D721Med (cell line): ENCODE data around the gene RPGRIP1.

Experiments
- DNase-seq: peaks from one replicate; pipeline ENCODE4 v3.0.0; 2011; ENCODE audit warnings: low spot score; ENCODE audit not compliant: insufficient read length
- FAIRE-seq: peaks from 2 replicates; lab custom pipeline; 2011; peaks lifted over from hg19 to GRCh38; lab: Jason Lieb, UNC
- TF ChIP-seq, protein P1 (sequence below): IDR thresholded peaks from 2 replicates; pipeline ENCODE4 v1.5.1; 2012; ENCODE audit warnings: mild to moderate bottlenecking, control low read depth; ENCODE audit not compliant: insufficient read depth; ENCODE audit errors: missing control alignments

RPGRIP1 gene

DNA sequence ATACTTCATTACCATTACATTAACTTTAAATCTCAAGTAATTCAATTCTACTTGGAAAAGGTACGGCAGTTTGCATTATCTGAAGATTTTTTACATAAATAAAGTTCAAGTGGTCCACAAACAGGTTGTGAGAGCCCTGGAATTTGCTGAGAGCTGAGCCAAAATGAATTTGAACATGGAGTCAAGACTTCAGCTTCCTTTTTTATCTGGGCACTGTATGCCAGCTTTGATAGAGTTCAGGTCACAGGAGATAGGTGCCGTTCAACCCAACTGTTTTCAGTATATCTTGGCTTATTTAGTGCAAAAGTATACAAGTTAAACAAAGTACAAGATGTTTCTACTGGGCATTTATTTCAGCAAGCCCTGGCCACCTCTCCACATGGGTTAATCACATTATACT lies 39.5 kb upstream of the RPGRIP1 start:
- DNase-seq (no peak), FAIRE-seq (no peak)
- TF ChIP-seq, protein P1, sequence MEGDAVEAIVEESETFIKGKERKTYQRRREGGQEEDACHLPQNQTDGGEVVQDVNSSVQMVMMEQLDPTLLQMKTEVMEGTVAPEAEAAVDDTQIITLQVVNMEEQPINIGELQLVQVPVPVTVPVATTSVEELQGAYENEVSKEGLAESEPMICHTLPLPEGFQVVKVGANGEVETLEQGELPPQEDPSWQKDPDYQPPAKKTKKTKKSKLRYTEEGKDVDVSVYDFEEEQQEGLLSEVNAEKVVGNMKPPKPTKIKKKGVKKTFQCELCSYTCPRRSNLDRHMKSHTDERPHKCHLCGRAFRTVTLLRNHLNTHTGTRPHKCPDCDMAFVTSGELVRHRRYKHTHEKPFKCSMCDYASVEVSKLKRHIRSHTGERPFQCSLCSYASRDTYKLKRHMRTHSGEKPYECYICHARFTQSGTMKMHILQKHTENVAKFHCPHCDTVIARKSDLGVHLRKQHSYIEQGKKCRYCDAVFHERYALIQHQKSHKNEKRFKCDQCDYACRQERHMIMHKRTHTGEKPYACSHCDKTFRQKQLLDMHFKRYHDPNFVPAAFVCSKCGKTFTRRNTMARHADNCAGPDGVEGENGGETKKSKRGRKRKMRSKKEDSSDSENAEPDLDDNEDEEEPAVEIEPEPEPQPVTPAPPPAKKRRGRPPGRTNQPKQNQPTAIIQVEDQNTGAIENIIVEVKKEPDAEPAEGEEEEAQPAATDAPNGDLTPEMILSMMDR = no peak

DNA sequence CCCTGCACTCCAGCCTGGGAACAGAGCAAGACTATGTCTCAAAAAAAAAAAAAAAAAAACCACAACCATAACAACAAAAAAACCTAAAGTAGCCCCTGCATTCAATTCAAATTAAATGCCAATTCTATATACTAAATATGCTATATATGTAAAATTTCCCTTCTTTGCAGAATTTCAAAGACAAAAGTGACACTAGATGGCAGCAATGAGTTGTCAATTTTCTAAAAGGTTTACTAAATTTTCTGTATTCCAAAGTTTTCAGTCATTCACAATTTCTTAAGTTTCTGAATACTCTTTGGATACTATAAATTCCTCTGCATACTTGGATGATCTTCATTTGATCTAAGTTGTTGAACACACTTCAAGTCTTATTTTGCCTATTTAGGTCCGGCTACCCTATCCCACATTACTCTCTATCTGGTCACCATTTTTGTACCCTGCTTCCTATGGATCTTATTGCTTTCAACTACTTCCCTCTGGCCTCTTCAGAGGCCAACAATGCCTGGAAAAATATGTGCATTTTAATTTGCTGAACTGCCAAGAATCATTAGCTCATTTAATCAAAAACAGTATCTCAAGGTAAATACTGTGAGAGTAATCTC lies 38.6 kb upstream of the RPGRIP1 start:
- TF ChIP-seq, protein P1 = peak; percentile 37
- FAIRE-seq = no peak
- no peak for DNase-seq

DNA sequence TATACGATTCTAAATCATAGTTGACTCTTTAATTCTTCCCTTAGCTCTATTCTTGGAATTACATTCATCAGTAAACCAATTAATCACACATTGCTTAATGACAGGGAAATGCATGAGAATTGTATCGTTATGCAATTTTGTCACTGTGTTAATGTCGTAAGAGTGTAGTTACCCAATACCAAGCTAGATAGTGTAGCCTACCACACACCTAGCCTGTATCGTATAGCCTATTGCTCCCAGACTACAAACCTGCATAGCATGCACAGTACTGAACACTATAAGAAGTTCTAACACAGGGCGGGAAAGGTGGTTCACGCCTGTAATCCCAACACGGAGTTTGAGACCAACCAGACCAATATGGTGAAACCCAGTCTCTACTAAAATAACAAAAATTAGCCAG lies 35.3 kb upstream of the RPGRIP1 start:
- DNase-seq = no peak
- FAIRE-seq = no peak

DNA sequence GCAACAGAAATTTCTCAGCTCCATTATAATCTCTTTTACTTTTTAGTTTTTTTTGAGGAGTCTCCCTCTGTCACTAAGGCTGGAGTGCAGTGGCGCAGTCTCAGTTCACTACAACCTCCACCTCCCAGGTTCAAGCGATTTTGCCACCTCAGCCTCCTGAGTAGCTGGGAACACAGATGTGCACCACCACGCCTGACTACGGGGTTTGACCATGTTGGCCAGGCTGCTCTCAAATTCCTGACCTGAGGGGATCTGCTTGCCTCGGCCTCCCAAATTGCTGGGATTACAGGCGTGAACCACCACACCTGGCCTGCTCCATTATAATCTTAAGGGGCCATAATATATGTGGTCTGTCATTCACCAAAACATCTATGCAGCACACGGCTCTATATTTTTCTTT lies 34.1 kb upstream of the RPGRIP1 start:
- FAIRE-seq = no peak

More for the DNA sequence above, 35.3 kb upstream of the RPGRIP1 start:
- TF ChIP-seq, protein P1 = no peak

DNA sequence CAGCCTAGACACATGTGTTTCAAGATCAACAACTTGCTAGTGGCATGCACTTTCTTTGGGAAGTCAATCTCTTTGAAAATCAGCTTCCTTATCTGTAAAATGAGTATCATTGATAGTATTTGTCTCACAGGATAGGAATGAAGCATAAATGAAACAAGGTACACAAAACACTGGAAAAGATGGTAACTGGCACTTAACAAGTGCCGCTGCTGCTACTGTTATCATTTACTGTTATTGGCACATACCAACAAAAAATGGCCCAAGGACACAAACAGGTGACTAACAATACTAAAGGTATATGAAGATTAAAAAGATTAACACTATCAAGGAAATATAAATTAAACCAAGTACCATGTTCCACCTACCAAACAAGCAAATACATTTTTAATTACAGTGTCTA lies 31.5 kb upstream of the RPGRIP1 start:
- FAIRE-seq (no peak), DNase-seq (no peak)
- TF ChIP-seq, protein P1 = no peak

More for the DNA sequence above, 34.1 kb upstream of the RPGRIP1 start:
- DNase-seq = no peak
- TF ChIP-seq, protein P1 = no peak

DNA sequence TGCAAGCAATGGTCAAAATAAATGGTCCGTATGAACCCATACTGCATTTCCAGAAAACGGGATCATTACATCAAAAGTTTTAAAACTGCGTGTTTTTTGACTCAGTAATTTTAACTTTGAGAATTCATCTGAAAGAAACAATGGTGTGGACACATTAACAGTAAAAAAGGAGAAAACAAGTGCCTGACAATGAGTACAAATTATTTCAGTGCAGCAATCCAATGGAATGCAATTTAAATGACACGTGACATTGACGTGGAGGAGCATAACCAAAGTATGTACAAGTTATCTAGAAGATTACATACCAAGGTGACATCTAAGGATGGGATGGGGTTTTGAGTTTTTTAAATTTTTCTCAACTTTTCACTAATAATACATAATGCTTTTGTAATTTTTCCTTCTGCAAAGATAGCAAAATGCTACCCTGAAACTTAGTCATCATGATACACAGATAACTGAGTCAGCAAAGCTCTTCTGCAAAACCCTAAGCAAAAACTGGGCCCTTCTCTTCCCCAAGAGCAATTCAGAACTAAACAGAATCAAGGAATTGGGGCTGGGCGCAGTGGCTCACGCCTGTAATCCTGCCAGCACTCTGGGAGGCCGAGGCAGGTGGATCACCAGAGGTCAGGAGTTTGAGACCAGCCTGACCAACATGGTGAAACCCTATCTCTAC lies 31.0 kb upstream of the RPGRIP1 start:
- TF ChIP-seq, protein P1 = no peak
- no peak for FAIRE-seq
- DNase-seq = no peak

DNA sequence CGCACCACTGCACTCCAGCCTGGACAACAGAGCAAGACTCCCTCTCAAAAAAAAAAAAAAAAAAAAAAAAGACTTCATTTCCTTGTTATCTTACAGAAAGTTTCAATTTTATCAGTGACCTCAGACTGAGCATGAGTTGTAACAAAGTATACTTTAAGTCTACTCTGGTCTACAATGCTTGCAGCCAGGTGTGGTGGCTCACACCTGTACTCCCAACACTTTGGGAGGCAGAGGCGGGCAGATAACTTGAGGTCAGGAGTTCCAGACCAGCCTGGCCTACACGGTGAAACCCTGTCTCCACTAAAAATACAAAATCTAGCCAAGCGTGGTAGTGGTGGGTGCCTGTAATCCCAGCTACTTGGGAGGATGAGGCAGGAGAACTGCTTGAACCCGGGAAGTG lies 28.7 kb upstream of the RPGRIP1 start:
- TF ChIP-seq, protein P1 = no peak
- FAIRE-seq (no peak), DNase-seq (no peak)
